ENCODE data around the gene HORMAD2.

DNA sequence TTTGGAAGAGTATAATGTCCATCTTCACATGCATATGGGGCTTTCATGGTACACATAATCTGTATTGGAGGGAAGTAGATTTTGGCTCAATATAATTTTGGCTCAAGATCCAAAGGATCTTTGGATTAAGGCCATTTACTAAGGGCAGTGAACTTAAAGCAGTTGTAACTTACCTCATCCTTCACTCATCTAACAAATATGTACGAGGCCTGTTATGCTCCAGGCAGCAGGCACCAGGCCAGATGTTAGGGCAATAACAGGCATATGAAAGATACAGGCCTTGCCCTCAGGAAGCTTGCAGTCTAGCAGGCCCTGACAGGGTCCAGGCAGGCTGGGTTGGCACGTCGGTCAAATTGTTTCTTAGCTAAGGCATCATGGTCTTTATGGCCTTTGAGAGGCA lies 121.7 kb downstream of the HORMAD2 start:
- no peak for TF ChIP-seq POLR2A (IDR thresholded peaks at IDR 0.05)
- TF ChIP-seq, protein P1, sequence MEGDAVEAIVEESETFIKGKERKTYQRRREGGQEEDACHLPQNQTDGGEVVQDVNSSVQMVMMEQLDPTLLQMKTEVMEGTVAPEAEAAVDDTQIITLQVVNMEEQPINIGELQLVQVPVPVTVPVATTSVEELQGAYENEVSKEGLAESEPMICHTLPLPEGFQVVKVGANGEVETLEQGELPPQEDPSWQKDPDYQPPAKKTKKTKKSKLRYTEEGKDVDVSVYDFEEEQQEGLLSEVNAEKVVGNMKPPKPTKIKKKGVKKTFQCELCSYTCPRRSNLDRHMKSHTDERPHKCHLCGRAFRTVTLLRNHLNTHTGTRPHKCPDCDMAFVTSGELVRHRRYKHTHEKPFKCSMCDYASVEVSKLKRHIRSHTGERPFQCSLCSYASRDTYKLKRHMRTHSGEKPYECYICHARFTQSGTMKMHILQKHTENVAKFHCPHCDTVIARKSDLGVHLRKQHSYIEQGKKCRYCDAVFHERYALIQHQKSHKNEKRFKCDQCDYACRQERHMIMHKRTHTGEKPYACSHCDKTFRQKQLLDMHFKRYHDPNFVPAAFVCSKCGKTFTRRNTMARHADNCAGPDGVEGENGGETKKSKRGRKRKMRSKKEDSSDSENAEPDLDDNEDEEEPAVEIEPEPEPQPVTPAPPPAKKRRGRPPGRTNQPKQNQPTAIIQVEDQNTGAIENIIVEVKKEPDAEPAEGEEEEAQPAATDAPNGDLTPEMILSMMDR (IDR thresholded peaks at IDR 0.05), result no peak

All from tibial nerve (tissue), 3 donors.